PC-3 (cell line): ENCODE data around the gene TECPR2. TPM values are rescaled to one million over a fixed set of nuclear protein-coding genes. Genes with fewer than 3 reads are reported as not detected.
A peak's percentile ranks its signal among the peaks of the same experiment; 100 is the strongest.

ENCODE experiments used
- ATAC-seq: fragments of 200-7000 bp; cut with Tn5 transposase; 2 replicates; pipeline ENCODE4 v1.9.1; 2020; ENCODE audit warnings: mild to moderate bottlenecking, moderate library complexity
- BruUV-seq: library from RNA; stranded (reverse); fragments of 400-500 nt; replicated peaks from 2 replicates; lab custom pipeline; 2021; lab: Mats Ljungman, UMichigan
- CTCF ChIA-PET: fragments of 300-600 bp; sonication (Branson Sonifier 250); formaldehyde crosslinking; loops from one replicate; lab custom pipeline; 2022; ENCODE audit warnings: antibody characterized with exemption; lab: Charles Lee
- POLR2A ChIA-PET: fragments of 300-600 bp; sonication (Branson Sonifier 250); formaldehyde crosslinking; loops from one replicate; lab custom pipeline; 2022; ENCODE audit warnings: antibody characterized with exemption; ENCODE audit not compliant: unreplicated experiment; lab: Charles Lee
- DNase-seq: peaks from one replicate; pipeline ENCODE4 v3.0.0-alpha.2; 2015
- H2AFZ ChIP-seq: fragments of 300-600 bp; sonication (generic); 2 replicates; pipeline ENCODE4 v1.6.0; 2016; ENCODE audit warnings: antibody characterized with exemption, low read length
- H3F3A ChIP-seq: fragments of 300-600 bp; sonication (generic); one replicate; pipeline ENCODE4 v1.6.0; 2017; ENCODE audit warnings: antibody characterized with exemption, low read length, control low read depth, mild to moderate bottlenecking; ENCODE audit not compliant: unreplicated experiment
- H3K27ac ChIP-seq: fragments of 300-600 bp; sonication (generic); 2 replicates; pipeline ENCODE4 v1.5.1; 2016; ENCODE audit warnings: mild to moderate bottlenecking, low read length
- H3K27me3 ChIP-seq: fragments of 300-600 bp; sonication (generic); 2 replicates; pipeline ENCODE4 v1.6.1; 2016; ENCODE audit warnings: low read length, mixed read lengths
- H3K36me3 ChIP-seq: fragments of 300-600 bp; sonication (generic); 2 replicates; pipeline ENCODE4 v1.6.1; 2016; ENCODE audit warnings: low read depth, mixed run types, low read length, mixed read lengths
- H3K4me1 ChIP-seq: fragments of 300-600 bp; sonication (generic); 2 replicates; pipeline ENCODE4 v1.5.1; 2016; ENCODE audit warnings: low read length; ENCODE audit not compliant: insufficient read depth
- H3K4me2 ChIP-seq: fragments of 300-600 bp; sonication (generic); 2 replicates; pipeline ENCODE4 v1.6.0; 2016; ENCODE audit warnings: low read length
- H3K4me3 ChIP-seq: fragments of 300-600 bp; sonication (generic); 2 replicates; pipeline ENCODE4 v1.5.1; 2016; ENCODE audit warnings: mild to moderate bottlenecking, low read length, mixed read lengths
- H3K79me2 ChIP-seq: fragments of 300-600 bp; sonication (generic); 2 replicates; pipeline ENCODE4 v1.6.1; 2017; ENCODE audit warnings: low read length, mixed read lengths
- H3K9ac ChIP-seq: fragments of 300-600 bp; sonication (generic); 2 replicates; pipeline ENCODE4 v1.6.0; 2016; ENCODE audit warnings: mild to moderate bottlenecking, low read length
- H3K9me2 ChIP-seq: fragments of 300-600 bp; sonication (generic); replicated peaks from 2 replicates; pipeline ENCODE4 v1.6.1; 2016; ENCODE audit warnings: mixed run types, low read length, mixed read lengths
- H3K9me3 ChIP-seq: fragments of 300-600 bp; sonication (generic); 2 replicates; pipeline ENCODE4 v1.6.1; 2016; ENCODE audit warnings: low read length, mixed read lengths
- H4K20me1 ChIP-seq: fragments of 300-600 bp; sonication (generic); 2 replicates; pipeline ENCODE4 v1.6.1; 2016; ENCODE audit warnings: low read length, mixed read lengths
- EZH2 ChIP-seq: fragments of 300-600 bp; sonication (generic); IDR thresholded peaks from one replicate; pipeline ENCODE4 v1.6.1; 2017; ENCODE audit warnings: antibody characterized with exemption, mild to moderate bottlenecking, low read length; ENCODE audit not compliant: unreplicated experiment
- EZH2phosphoT487 ChIP-seq: fragments of 300-600 bp; sonication (generic); IDR thresholded peaks from 2 replicates; pipeline ENCODE4 v1.6.1; 2018; ENCODE audit warnings: mild to moderate bottlenecking, antibody characterized with exemption, low read length, borderline replicate concordance
- intact Hi-C: fragments of 100-400 bp; cut with micrococcal nuclease; formaldehyde crosslinking; loops from 2 replicates; pipeline ENCODE4 v1.9.0; 2023
- total RNA-seq: library from RNA; depleted of rRNA; stranded (reverse); fragments of >200 nt; gene quantifications from 2 replicates; pipeline ENCODE4 v1.2.3, GENCODE V29; 2014
- TF ChIP-seq, protein P1 (sequence below): fragments of 300-600 bp; sonication (generic); conservative IDR thresholded peaks from 2 replicates; pipeline ENCODE4 v1.5.1; 2017; ENCODE audit warnings: antibody characterized with exemption, low read depth, mild to moderate bottlenecking, low read length

TECPR2 gene
- total RNA-seq, 1 experiment from 2014 or later: 15.7 TPM

DNA sequence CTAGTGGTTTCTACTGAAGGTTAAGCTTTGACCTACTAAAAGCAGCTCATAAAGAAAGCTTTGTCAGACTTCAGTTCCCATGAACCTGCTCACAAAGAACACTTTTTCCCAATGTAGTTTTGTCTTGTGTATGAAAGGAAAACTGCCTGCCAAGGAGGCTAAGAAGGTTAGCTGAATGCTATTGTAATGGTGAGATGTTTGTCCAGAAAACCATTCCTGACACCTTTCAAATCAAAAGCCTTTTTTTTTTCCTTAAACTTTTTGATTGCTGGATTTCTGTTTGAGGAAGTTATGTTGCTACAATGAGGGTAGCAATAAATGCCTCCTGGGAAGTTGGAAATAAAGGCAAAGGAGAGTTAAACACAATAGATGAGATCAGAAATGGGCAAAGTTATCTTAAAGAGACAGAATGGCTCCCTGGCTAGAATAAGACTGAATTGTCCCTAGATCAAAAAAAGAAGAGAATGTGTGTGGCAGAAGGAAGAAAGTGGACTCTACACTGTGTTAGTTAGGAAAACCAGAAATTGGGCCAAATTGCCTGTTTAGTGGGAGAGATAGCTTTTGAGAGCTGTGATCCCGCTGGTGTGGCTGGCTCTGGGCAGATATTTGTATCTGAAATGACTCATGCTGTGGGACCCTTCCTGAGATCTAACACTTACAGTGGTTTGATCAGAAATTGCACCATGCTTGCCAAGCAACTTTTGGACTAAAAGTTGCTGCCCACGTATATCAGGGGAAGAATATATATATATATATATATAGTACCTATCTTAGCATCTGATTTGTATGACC, 27.5 kb downstream of the TECPR2 start:
- Histone ChIP-seq H3K79me2 (no peaks in the 10 kb centered on the region), H3K27me3 (no peaks in the 10 kb centered on the region), H3K36me3 (no peaks in the 10 kb centered on the region; the same call in 1 of the 2 replicates), H3K4me1 (peaks cover 5% of the 10 kb centered on the region; the same call in 1 of the 2 replicates), H3K9me3 (no peaks in the 10 kb centered on the region), H3K27ac (no peak overlapping the region), H4K20me1 (no peaks in the 10 kb centered on the region), H3K9ac (no peak overlapping the region), H3K4me2 (no peak overlapping the region), H3F3A (no peaks in the 10 kb centered on the region), H3K4me3 (no peak overlapping the region), H3K9me2 (no peaks in the 10 kb centered on the region), H2AFZ (no peak overlapping the region)
- intact Hi-C loops: no loop called here
- ATAC-seq (no peak; the same call in 1 of the 2 replicates), DNase-seq (peak; percentile 12)
- ChIA-PET CTCF (no interaction called here), POLR2A (interaction anchor here (0.6 kb wide), 1 partner anchor 12 kb away, joined by 6 read pairs; no protein-coding TSS in a partner anchor)
- BruUV-seq: no TSS peak
- TF ChIP-seq EZH2: no peak
- no peak for TF ChIP-seq EZH2phosphoT487
- TF ChIP-seq, protein P1, sequence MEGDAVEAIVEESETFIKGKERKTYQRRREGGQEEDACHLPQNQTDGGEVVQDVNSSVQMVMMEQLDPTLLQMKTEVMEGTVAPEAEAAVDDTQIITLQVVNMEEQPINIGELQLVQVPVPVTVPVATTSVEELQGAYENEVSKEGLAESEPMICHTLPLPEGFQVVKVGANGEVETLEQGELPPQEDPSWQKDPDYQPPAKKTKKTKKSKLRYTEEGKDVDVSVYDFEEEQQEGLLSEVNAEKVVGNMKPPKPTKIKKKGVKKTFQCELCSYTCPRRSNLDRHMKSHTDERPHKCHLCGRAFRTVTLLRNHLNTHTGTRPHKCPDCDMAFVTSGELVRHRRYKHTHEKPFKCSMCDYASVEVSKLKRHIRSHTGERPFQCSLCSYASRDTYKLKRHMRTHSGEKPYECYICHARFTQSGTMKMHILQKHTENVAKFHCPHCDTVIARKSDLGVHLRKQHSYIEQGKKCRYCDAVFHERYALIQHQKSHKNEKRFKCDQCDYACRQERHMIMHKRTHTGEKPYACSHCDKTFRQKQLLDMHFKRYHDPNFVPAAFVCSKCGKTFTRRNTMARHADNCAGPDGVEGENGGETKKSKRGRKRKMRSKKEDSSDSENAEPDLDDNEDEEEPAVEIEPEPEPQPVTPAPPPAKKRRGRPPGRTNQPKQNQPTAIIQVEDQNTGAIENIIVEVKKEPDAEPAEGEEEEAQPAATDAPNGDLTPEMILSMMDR: no peak

DNA sequence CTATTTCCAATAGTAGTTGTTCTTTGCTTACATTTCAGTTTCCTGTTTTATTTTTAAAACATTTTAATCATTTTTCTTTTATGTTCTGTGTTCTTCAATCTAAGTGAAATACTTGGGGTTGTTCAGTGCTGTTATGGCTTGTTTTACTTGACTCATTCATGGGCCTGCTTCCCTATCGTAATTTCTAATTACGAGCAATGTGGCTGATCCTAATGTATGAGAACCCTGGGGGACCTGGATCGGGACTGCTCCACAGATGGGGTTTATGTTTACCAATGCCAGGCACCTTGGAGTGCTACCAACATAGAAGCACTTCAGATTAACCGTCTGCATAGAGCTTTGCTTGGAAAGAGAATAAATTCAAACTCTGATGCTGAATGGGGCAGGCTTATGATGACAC, 29.8 kb downstream of the TECPR2 start:
- Histone ChIP-seq H3K4me1 (peaks cover 5% of the 10 kb centered on the region; the same call in 1 of the 2 replicates), H3K27ac (no peak overlapping the region), H3K9me3 (no peaks in the 10 kb centered on the region), H3K79me2 (no peaks in the 10 kb centered on the region), H3K4me3 (no peak overlapping the region), H3K36me3 (no peaks in the 10 kb centered on the region), H3F3A (no peaks in the 10 kb centered on the region), H3K4me2 (no peak overlapping the region), H4K20me1 (no peaks in the 10 kb centered on the region), H2AFZ (no peak overlapping the region), H3K27me3 (no peaks in the 10 kb centered on the region), H3K9me2 (no peaks in the 10 kb centered on the region), H3K9ac (no peak overlapping the region)
- ChIA-PET POLR2A (no interaction called here), CTCF (no interaction called here)
- TF ChIP-seq, protein P1: no peak
- TF ChIP-seq EZH2: no peak
- TF ChIP-seq EZH2phosphoT487: no peak
- no peak for ATAC-seq
- no TSS peak for BruUV-seq
- intact Hi-C loops: no loop called here
- DNase-seq: no peak
